ENCODE results near the gene WDFY3.

Gene WDFY3

DNA sequence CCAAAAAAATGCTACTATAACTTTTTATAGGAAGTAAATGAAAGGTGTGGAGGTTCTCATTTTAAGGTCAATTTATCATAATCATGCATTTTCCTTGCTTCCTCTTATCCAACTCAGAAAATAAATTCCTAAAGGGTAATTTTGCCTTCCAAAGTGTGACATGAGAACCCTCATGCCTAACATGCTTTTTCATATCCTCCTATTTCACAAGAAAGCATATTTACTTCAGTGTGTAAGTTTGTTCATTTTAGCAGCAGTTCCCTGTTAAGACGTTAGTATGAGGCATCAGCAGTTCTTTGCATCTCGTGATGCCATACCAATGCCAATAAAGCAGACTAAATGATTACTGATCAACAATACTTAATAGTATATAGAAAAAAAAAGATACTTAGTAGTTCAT, 18.4 kb downstream of the WDFY3 start:
- DNase-seq (ENCODE audit: low spot score) = peak; percentile 34

DNA sequence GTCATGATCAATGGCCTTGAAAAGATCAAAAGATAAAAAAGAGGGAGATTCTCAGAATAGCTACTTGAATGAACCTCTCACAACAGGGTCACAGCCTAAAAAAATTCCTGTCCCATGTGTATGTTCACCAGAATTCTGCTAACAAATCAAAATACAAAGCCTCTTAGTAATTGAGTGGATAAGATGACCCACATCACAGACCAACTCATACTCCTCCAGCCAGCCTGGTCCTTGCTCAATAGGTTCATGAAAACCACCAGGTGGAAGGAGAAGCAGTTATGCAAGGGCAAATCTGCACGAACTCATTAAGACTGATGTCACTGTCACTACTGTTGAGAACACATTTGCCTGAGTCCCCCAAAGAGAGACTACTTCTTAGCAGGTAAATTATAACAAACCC, 21.5 kb downstream of the WDFY3 start:
- DNase-seq (ENCODE audit: low spot score) = peak; percentile 23

DNA sequence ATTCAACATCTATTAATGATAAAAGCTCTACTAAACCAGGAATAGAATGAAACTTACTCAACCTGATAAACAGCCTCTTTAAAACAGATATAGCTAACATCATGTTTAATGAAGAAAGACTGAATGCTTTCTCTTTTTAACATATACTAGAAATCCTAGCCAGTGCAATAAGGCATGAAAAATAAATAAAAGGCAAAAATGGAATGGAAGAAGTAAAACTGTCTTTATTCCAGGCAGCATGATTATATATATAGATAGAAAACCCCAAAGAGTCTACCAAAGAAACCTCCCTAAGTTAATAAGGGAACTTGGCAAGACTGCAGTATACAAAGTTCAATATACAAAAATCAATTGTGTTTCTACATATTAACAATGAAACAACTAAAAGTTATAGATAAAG, 25.5 kb downstream of the WDFY3 start:
- no peak for DNase-seq (ENCODE audit: low spot score)

DNA sequence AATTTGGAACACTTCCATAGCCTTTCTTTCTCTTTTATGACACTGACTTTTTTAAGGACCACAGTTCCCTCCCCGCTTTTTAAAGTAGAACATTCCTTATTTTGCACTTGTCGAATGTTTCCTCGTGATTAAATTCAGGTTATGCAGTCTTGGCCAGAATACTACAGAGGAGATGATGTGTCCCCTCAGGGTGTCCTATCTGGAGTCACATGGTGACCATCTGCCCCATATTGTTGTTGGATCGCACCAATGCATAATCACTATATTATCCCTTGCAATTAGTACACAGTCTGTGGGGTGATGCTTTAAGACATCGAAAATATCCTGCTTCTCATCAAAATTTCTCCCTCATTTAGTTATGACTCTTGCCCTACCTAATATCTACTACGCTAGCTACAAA, 27.4 kb downstream of the WDFY3 start:
- DNase-seq (ENCODE audit: low spot score) = no peak

DNA sequence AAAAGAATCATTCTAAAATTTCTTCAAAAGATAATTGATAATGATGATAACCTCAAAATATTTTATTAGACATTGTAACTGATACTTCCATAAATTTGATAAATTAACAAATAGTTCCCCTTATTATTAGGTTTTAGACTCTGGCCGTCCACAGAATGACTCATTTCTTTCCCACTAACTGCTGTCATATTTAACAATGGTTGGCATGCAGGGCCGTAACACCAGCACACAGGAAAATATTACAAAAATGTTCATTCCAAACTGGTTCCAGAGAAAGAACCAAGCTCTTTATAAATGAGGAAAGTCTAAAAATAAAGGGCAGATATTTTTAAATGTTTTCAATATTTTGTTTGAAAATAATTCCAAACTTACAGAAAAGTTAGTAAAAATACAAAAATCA, 28.2 kb downstream of the WDFY3 start:
- DNase-seq (ENCODE audit: low spot score) = peak; percentile 81

DNA sequence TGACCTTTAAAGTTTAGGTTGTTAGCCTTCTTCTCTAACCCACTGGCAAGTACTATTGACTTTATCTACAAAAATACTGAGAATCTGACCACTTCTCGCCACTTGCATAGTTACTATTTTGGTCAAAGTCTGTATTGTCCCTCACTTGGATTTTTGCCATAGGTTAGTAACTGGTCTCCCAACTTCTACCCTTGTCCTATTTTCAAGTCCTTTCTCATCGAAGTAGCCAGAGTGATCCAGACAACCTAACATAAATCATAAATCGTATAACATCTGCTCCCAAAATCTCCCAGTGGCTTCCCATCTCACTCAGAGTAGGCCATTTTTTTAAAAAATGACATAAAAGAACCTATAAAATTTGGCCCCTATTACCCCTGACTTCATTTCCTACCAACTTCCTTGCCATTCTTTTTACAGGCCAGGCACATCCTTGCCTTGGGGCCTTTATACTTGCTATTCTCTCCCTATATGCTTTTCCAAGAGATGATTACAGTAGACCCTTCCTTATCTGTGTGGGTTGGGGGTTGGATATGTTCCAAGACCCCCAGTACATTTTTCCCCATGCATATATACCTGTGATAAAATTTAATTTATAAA, 29.0 kb downstream of the WDFY3 start:
- no peak for DNase-seq (ENCODE audit: low spot score)

DNA sequence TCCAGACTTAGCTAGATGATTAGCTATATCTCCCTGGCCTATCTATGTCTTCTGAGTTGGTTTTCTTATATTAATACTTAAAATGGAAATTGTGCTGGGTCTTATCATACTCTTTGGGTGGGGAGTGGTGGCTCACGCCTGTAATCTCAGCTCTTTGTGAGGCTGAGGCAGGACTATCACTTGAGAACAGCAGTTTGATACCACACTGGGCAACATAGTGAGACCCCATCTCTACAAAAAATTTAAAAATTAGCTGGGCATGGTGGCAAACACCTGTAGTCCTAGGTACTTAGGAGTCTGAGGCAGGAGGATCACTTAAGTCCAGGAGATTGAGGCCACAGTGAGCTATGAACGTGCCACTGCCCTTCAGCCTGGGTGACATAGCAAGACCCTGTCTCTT, 30.4 kb downstream of the WDFY3 start:
- DNase-seq (ENCODE audit: low spot score) = no peak

DNA sequence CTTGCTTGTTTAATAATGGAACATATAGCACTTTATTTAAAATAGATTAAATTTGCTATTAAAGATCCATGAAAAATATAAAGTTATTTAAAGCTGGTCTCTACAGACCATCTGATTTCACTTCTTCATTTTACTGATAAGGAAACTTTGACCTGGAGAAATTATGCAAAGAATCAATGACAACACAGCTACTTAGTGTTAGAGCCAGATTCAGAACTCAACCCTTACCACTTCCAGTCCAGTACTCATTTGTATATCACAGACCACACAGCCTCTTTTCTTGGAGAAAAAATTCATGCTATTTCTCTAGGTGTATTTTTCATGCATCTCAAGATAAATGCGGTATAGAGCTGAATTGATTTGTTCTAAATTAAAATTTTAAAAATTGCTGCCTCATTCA, 34.0 kb downstream of the WDFY3 start:
- no peak for DNase-seq (ENCODE audit: low spot score)

DNA sequence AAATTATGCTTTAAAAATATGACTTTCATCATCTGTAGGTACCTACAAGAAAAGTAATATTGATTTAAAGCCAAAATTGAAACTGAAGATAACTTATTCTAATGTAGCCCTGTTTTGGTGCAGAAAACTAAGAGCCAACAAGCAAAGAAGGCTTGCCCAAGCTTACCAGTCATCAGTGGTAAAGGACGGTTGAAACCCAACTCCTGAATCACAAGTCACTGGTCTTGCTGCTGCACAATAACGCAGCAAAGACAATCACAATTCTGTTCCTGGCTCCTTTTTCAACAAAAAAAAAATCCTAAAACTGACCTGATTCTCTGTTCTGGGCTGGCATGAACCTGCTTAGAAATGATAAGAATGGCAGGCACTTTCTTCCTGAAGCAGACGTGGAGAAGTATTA, 34.5 kb downstream of the WDFY3 start:
- no peak for DNase-seq (ENCODE audit: low spot score)

DNA sequence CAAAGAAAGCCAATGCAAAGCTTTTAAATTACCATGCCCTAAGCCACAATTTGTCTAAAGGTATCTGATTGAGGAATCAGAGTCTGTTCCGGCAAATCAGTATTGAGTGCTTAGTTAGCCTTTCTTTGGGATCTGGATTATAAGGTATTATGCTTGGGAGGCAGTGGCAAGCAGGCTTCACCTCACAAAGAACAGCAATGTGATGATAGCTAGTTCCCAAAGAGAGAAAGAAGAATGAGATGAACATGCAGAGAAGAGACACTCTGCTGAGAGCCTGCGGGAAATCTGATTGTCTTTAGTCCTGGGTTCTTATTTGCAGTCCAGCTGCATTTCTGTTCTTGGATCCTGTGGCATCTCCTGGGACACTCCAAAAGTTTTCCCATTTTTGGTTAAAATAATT, 35.2 kb downstream of the WDFY3 start:
- no peak for DNase-seq (ENCODE audit: low spot score)

DNA sequence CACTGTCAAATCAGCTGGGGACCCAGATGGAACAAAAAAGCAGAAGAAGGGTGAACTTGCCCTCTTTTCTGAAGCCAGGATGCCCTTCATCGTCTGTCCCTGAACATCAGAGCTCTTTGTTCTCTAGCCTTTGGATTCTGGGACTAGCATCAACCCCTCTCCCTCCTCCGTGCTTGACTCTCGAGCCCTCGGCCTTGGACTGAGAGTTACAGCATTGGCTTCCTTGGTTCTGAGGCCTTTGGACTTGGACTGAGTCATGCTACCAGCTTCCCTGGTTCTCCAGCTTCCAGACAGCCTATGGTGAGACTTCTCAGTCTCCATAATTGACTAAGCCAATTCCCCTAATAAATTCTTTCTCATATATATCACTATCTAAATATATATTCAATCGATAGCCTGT, 38.4 kb downstream of the WDFY3 start:
- DNase-seq (ENCODE audit: low spot score) = no peak

DNA sequence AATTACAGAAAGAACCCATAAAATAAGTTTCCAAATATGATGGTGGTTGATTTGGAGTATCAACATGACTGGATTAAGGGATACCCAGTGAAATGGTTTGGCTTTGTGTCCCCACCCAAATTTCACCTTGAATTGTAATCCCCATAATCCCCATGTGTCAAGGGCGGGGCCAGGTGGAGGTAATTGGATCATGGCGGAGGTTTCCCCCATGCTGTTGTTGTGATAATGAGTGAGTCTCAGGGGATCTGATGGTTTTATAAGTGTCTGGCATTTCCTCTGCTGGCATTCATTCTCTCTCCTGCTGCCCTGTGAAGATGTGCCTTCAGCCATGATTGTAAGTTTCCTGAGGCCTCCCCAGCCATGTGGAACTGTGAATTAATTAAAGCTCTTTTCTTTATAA, 39.1 kb downstream of the WDFY3 start:
- no peak for DNase-seq (ENCODE audit: low spot score)

DNA sequence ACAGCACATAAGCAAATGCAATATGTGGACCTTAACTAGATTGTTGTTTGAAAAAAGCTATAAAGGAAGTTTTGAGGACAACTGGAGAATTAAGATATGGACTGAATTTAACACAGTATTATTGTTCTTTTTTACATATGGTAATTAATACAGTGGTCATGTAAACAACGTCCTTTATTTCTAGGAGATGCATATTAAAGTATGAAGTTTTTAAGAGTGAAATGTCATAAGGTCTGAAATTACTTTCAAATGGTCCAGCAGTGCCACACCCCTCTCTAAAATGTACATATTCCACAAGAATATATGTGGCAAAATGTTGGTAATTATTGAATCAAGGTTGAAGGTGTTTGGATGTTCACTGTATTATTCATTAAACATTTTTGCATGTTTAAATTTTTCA, 40.9 kb downstream of the WDFY3 start:
- DNase-seq (ENCODE audit: low spot score) = no peak

DNA sequence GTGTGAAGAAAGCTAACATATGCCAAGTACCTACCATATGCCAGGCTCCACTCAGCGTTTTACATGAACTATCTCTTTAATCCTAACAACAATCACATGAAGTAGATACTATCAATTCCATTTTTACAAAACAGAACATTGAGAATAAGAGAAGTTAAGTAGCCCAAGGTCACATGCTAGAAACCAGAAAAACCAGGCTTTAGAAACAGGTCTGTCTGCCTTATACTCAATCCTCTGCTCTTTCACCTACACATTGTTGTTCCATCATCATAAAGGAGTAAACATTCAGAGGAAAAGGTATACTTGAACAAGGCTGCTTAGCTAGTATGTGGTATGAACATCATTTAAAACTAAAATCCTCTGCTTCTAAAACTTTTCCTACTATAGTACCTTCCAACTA, 42.1 kb downstream of the WDFY3 start:
- DNase-seq (ENCODE audit: low spot score) = no peak

DNA sequence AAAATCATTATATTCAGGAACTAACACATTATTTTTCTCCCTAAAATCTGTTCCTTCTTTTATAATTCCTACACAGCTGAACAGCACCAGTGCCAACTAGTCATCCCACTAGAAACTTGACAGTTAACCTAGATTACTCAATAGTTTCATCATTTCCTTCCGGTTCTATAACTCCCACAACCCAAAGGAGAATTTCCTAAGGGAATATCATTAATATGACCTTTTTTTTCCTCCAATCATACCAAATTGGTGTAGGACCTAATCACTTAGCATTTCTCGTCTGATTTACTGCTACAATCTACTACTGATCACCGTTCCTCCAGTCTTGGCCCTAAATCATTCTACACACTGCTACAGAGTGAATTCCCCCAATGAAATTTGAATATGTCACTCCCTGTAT, 45.9 kb downstream of the WDFY3 start:
- peak; percentile 51 for DNase-seq (ENCODE audit: low spot score)

DNA sequence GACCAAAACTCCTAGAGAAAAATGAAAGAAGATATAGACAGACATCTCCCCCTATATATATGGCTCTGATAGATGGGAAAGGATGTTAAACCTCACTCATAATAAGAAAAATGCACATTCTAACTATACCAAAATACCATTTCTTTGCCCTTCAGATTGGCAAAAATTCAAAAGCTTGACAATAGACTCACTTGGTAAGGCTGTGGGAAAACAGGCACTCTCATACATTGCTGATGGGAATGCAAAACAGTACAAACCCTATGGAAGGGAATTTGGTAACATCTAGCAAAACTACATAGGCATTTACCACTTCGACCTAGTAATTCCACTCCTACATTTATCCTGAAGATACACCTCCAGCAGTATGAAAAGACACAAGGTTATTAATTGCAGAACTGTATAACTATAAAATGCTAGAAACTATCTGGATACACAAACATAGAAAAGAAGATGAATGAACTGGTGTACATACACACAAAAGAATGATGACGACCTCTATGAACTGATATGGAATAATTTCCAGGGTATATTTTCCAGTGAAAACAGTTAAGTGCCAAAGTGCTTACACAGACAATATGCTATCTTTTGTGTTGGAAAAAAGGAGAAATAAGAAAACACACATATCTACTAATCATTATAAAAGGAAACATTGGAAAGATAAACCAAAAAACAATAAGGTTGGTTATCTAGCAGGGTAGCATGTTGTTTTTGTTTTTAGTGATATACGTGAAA, 48.5 kb downstream of the WDFY3 start:
- no peak for DNase-seq (ENCODE audit: low spot score)

DNA sequence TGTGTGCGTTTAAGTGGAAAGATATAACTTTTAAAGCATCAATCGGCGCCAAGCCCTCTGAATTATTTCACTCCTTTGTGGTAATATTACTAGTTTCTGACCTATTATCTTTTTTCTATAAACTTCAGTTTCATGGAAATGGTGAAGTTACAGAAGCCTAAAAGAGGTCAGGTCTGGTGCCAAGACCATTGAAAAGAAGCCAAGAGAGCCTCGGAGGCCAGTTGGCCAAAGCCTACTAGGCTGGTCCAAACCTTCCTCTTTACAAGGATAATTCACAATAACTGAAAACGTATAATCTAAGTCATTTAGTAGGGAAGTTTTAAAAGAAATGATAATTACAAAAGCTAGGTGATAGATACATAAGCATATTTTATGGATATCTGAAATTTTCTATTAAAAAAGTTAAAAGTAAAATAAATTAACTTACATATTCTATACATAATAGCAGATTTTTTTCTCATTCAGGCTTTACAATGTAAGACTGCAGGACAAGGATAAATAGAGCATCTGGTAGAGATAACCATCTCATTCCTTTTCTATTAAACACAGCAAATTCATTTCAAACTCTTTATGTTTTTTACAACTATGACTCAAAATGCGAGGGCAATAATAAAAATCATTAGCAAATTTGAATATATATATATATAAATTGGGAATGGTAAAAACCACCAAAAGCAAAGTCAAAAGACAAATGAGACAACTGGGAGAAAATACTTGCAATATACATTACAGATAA, 49.2 kb downstream of the WDFY3 start:
- no peak for DNase-seq (ENCODE audit: low spot score)

DNA sequence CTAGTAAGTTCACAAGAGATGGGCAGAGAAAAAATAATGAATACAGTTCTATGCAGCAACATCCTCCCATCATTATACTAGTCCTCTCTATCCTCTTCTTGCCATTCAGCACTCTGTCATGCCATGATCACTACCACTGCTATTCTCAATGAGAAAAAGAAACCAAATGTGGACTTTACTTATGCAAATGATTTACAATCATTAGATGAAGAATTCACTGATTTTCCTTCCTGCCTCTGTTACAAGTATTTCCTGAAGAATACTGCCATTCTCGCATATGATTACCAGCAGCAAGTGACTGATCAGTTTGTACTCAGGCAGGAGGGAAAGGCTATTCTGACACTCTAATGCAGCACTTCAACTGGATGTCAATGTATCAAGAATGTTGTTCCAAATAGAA, 50.3 kb downstream of the WDFY3 start:
- DNase-seq (ENCODE audit: low spot score) = no peak

DNA sequence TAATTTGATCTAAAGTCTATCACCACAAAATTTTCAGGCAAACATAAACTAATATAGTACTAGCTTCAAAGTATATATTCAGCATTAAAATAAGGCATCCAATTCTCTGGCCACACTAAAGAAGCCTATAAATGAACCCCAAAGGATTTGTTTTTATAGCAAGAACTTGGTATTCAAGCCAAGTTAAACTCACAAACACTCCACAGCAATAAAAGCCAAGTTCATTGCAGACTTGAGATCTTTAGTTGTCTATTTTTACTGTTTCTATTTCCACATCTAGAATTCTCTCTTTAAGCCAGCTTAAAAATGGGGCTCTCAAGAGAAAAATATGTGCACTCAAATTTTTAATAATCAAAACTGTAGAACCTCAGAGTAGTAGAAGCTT, 51.1 kb downstream of the WDFY3 start:
- no peak for DNase-seq (ENCODE audit: low spot score)

DNA sequence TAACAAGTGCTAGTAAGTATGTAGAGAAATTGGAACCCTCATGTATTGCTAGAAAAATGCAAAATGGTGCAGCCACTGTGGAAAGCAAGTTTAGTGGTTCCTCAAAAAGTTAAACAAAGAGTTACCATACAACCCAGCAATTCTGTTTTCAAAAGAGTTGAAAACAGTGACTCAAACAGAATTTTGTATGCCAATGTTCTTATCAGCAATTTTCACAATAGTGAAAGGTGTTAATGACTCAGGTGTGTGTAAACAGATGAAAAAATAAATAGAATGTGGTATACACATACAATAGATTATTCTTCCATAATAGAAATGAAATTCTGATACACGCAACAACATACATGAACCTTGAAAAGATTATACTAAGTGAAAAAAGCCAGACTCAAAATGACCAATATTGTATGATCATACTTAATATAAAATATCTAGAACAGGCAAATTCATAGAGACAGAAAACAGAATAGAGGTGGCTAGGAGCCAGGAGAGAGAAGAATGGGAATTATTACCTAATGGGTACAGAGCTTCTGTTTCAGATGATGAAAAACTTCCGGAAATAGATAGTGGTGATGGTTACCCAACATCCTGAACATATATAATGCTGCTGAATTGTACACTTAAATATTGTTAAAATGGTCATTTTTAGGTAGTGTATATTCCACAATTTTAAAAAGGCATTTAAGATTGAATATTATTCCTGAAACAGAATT, 51.6 kb downstream of the WDFY3 start:
- DNase-seq (ENCODE audit: low spot score) = no peak

DNA sequence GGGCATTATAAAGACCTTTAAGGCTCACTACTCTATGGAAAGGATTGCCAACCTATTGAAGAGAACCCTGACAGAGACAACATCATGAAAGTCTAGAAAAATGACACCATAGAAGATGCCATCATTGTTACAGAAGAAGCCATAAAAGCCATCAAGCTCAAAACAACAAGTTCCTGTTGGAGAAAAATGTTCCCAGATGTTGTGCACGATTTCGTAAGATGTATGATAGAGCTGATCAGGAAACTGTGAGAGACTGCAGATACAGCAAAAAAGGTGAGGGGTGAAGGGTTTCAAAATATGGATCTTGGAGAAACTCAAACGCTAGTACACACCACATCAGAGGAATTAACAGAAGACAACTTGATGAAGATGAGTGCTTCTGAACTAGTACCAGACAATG, 53.3 kb downstream of the WDFY3 start:
- DNase-seq (ENCODE audit: low spot score) = no peak

DNA sequence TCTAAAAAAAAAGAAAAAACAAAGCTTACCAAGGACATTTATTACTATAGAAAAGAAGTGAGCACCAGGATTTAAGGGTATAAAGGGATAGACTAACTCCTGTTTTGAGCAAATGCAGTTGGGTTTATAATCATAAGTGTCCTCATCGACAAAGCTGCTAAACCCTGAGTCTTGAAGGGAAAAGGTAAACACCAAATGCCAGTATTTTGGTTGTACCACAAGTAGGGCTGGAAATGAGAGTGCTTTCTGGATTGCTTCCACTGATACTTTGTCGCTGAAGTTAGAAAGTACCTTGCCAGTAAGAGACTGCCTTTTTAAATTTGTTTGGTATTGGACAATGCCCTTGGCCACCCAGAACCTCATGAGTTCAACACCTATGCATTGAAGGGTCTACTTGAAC, 53.7 kb downstream of the WDFY3 start:
- DNase-seq (ENCODE audit: low spot score) = no peak

DNA sequence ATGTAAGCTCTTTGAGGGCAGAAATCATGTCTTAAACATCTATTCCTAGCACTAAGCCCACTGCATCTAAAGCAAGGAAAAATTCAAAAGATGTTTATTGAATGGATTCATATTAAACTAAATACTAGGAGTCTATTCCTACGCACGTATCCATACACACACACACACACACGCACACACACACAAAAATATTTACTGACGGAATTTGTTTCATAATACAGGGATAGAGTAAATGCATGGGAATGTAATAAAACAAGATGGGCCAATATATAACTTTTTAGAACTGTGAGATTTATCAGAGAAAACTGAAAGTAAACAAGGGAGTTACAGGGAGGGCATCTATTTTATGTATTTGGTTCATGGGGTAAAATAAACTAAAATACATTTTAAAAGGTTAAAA, 57.6 kb downstream of the WDFY3 start:
- DNase-seq (ENCODE audit: low spot score) = no peak

Data from AG20443 (cell line).